OCI-M2 (cell line): ENCODE results near the gene LRRC25.

Experiments used
- DNase-seq: peaks from one replicate; lab custom pipeline; 2025; ENCODE audit not compliant: unreplicated experiment; lab: John Stamatoyannopoulos, UW

LRRC25 gene

DNA sequence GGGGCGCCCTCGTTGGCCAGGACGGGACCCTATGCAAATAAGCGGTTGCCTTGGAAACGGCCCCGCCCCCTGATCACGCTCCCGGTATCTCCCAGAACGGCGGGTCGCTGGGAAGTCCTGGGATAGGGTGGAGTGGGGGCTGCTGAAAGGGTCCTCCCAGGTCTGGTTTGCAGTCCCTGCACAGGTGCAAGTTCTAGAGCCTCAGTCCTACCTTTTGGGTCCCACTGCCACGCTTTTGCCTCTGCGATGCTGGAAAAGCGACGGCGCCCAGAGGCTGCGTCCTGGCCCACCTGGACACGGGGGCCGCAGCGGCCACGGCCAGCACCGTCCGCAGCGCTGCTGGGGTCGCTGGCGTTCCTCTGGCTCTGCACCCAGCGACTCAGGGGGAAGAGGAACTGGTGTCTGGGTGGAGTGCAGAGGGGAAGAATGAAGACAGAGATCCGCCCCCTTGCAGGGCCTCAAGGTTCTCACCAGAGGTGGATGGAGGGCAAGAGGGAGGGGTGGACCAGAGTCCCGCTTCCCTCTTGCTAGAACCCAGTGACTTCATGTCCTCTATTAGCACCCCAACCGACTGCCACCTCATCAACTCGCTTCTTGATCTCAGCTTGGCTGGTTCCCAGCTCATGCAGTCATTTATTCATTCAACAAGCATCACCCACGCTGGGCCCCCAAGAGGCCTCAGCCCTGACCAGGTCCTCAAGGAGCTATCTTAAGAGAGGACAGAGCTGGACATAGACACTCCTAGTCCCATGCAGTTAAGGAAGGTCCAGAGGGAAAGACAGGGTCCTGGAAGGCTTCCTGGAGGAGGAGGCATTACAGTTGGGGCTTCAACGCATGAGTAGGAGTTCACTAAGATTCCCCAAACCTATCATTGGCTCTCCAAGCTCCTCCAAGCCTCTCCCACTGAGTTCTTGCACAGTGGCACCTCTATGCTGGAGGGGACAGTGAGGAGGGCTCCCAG, at the start of gene LRRC25:
Gene LRRC25, minus strand, starts transcription at position 381 of the 961 bp plus-strand sequence. CDS start 659 bp downstream, outside the sequence.
- no peak for DNase-seq

DNA sequence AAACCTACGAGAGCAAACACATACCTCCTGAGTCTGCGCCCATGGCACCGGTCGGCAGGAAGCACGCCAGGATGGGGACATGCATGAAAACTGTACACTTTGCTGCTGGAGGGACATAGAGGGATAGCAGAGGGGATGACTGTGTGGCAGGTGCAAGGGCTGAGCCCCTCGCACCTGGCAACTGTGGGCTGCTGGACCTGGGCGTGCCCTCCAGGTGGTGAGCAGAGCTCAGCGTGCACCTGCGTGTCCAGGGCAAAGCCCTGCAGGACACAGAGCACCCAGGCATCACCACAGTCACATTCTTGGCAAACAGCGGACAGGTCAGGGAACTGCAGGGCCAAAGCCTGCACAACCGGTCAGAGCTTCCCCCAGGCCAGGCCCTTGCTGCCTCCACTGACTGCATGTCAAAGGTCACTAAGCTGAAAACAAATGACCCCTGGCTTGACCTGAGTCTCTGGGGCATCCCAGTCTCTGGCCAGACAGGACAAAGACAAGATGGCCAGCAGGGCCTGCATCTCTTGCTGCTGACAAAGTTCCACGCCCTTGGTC, 49.5 kb upstream of the LRRC25 start:
- no peak for DNase-seq

DNA sequence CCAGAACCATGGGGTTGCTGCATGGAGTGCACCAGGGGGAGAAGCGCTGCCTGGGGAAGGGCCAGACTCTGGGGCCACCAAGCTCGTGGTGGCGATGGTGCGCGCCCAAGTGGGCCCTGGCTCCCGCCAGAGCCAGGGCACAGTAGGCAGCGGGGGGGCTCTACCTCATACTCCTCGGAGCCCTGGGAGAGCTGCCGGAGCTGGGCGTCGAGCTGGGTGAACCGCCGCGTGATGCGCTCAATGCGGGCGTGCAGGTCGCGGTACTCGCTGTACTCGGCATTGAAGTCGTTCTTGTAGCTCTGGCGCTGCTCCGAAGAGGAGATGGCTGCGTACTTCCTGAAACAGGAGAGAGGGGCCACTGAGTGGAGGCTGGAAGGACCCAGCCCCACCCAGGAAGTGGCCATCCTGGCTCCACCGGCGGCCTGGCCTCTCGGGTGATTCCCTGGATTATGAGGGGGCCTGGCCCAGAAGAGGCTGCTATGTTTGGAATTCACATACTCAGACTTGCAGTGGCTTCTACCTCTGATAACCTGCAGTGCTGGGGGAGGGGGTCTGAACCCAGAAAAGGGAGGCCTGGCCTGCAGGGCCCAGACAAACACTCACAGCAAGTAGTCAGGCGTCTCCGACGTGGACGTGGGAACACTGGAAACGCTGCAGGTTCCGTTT, 48.9 kb upstream of the LRRC25 start:
- DNase-seq, result no peak

DNA sequence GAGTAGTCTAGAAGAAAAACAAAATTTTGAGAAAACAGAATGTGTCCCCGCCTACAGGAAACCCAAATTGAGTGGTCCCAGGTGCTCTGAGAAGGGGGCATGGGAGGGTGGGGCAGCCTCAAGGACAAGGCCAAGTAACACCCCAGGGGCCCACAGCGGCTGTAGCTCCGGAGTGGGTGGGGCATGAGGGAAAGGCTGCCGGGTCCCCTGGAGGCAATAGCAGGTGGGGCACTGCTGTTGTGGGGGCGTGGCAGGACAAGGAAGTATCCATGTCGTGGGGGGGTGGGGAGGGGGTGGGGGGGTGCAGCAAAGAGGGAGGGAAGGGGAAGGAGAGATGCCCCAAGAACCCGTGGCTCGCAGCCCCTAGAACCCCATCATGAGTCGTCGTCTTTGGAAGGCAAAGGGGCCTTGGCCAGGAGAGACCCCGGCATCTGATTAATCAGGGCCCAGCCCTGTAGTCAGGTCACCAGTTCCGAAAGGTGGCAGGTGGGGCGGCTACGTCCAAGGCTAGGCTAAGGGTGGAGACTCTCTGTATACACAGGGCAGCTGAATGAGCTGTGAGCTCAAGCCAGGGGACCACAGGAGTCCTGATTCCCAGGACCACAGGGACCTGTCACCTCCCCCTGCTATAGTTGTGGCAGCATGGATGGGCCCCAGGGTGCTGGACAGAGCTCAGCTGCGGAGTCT, 48.0 kb upstream of the LRRC25 start:
- DNase-seq, result no peak

DNA sequence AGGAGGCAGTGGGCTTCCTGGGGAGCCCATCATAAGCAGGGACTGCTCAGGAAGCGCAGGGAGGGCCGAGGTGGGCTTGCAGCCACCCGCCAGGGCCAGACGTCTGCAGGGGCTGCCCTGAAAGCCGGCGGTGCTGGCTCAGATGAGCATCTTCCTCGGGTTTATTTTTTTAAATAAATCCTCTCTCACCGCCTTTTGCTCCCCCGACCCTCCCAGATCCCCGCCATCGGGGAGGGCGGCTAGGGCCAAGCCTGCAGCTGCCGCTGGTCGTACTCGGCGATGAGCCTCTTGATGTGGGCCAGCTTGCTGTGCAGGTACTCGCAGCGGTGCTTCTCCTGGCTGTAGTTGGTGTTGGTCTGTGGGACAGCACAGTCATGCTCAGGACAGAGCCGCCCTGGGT, 47.1 kb upstream of the LRRC25 start:
- DNase-seq, result no peak

DNA sequence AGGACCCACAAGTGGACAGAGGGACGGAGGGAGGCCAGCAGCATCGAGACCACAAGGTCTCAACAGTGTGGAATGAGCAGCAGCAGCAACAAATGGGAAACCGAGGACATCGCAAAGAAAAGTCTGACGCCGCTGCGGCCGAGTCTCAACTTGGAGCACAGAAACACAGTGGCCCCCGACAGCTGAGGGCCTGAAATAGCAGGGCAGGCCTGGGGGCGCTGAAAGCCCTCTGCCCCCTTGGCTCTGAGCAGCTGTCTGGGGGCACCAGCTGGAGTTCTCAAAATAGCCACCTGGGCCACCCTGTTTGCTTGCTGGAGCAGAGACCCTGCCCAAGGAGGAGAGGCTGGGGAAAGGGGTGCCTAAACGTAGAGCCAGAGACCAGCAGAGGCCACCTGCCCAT, 46.4 kb upstream of the LRRC25 start:
- no peak for DNase-seq

DNA sequence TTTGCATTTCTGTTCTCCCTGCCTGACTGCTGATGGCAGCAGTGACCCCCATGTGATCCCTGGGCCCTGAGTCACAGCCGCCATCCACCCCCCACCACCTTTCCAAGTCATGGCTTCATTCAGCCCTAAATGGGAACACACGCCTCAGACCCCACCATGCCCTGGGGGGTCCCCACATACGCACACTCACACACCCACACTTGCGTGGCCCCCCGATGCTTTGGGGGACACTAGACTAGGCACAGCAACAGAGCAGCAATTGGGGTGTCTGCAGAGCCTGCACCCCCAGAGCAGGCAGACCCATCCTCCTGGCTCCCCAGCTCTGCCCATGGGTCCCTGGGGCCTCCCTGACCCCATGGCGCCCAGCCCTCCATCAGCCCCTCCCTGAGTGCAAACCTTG, 46.0 kb upstream of the LRRC25 start:
- DNase-seq, result no peak

DNA sequence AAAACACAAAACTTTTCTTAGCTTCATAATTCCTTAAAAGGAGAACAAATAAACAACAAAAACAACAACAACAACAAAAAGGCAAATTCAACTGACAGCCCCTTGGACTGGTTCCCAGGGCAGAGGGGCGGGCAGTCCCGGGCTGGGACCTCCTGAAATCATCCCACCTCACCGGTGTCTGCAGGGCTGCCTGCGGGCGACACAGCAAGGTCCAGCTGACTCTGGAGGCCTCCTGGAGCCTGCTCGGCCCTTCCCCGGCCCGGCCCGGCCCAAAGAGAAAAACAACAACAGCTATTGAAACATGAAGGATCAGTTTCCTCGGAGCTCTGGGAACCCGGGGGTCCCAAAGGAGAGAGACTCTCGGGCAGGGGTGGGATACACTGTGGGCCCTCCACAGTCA, 45.5 kb upstream of the LRRC25 start:
- no peak for DNase-seq

DNA sequence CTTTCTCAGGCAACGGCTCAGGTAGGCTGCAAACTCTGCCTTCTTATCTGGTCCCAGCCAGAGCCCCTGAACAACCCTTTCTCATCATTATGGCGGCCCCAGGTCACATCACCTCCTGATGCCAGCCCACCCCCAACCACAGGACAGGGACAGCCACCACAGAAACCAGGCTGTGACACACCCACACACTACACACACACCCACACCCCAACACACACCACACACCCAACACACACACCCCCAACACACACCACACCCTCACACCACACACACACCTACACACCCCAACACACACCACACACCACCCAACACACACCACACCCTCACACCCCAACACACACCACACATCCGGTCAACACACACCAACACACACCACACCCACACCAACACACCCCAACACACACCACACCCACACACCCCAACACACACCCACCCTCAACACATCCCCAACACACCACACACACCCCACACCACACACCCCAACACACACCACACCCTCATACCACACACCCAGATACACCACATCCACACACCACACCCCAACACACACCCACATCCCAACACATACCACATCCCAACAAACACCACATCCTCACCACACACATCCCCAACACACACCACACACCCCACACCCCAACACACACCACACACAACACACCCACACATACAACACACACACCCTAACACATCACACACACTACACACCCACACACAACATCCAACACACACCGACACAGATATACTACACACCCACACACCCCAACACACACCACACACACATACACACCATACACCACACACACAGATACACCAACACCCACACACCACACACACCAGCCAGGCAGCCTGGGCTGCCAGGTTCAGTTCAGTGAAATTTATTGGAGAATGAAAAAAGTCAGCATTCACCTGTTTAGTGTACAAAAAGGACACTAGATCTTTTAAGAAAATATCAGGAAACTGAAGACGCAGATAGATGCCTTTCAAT, 44.7 kb upstream of the LRRC25 start:
- DNase-seq, result no peak

DNA sequence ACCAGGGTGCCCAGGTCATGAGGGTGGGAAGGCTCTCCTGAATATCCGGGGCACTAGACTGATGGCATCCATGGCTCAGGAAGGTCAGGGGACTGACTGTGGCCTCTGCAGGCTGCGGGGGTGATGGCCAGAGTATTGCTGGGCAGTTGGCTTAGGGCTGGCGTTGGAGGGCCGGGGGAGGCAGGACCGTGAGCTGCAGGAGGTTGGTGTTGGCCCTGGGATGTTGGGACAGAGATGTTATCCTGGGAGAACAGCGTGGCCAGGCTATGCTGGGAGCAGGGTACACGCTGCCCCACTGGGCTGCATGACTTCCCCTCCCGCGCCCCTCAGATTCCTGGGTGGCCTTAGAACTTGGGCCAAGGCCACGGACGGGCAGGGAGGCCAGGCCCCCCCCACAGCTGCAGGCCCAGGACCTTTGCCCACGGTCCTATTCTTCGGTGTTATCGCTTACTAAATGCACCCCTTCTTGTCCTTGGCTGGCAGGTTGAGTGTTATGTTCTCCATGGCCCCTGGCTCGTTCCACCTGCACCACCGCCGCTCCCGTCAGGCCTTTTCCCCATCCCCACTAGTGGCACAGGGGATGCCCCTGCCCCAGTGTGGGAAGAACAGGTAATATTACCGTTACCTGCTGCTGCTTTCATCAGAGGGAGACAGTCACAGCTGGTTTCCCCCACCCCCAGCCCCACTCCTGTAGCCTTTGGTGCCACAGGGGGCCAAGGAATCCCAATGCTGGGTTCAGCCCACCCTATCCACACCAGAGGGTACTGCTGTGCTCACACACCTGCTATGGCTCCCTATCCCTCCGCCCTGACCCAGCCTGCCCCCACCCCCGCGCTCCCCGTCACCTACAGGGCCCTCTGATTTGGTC, 43.7 kb upstream of the LRRC25 start:
- DNase-seq, result no peak

DNA sequence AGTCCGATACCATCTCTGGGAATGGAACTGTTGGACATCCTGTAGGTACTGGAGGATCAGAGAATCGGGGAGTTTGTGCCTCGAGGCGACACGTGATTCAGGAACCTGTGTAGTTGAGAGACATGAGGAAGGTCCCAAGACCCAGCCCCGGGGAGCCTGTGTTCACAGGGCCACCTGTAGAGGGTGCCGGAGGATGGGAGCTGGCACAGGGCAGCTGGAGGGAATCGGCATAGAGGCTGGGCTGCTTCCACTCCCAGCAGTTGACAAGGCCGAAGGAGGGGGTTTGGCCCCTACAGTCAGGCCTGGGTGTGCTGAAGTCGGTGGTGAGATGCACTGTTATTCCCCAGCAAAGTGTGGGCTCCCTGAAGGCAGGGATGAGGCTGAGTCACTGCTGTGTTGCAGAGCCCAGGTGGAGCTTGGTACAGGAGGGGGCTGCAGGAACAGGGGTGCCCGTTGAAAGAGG, 43.0 kb upstream of the LRRC25 start:
- DNase-seq, result no peak

DNA sequence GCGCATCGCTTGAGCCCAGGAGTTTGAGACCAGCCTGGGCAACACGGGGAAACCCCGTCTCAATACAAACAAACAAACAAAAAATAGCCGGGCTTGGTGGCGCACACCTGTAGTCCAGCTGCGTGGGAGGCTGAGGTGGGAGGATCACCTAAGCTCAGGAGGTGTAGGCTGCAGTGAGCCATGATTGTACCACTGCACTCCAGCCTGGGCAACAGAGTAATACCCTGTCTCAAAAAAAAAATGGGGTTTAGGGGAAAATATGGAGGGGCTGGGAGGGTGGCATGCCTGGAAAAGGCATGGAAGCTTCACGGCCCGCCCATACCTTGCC, 42.5 kb upstream of the LRRC25 start:
- DNase-seq, result no peak

DNA sequence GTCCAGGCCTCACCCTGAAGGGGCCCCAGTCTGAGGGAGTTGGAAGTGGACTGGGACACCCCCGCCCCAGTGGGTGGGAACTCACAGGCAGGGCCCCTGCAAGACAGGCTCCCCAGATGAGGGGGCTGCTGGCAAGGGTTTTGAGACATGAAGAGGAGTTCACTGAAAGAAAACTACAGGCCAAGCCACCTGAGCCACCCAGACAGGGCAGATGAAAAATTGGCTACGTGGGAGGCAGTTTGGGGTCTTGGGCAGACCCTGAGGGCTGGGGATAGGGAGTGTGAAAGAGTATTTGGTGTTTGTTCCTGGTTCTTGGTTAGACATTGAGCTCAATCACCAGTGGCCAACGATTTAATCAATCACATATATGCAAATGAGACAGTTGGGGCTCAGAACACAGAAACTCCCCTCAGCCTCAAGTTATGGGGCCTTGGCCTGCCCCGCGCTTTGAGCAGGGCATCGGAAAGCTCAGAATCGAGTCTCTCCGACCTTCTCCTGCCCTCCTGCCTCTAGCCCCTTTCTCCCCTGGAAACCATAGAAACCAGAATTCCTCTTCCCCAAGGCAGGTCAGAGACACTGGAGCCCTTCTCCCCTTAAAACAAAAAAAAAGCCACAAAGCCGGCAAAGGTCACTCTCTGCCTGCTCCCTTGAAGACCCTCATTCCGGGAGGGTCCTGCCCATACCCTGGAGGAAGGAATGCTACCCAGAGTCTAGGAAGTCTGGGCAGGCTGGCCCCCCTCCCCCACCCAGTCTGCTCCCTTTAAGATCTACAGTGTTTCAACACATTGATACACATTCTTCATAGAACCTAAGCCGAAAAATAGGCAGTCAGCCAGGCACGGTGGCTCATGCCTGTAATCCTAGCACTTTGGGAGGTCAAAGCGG, 41.8 kb upstream of the LRRC25 start:
- no peak for DNase-seq

DNA sequence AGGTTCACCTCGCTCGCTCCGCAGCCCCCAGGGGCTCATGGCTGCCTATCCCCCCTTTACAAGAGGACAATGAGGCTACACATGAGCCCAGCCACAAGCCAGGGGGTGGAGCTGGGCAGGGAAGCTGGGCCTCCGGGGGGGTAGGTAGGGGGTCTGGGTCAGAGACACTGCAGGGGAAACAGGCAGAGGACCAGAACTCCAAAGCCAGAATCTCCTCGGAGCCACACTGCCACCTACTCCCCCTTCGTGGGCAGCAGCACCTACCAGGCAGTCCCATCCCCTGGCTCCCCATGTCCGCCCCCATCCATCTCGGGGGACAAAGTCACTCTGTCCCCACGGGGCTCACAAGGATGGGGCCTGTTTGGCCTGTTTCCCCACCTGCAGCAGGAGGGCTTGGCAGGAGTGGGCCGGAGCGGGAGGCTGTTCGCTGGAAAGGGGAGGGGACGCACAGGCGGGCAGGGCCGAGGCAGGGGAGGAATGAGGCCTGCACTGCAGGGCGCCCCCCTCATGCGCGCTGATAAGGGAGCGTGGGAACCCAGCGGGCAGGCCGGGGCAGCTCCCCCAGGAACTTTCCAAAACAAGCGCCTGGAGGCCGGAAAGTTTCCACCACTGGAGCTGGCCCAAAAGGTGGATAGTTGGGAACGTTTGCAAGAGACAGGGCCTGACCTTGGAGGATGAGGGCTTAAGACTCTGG, 41.1 kb upstream of the LRRC25 start:
- DNase-seq, result peak; percentile 52

DNA sequence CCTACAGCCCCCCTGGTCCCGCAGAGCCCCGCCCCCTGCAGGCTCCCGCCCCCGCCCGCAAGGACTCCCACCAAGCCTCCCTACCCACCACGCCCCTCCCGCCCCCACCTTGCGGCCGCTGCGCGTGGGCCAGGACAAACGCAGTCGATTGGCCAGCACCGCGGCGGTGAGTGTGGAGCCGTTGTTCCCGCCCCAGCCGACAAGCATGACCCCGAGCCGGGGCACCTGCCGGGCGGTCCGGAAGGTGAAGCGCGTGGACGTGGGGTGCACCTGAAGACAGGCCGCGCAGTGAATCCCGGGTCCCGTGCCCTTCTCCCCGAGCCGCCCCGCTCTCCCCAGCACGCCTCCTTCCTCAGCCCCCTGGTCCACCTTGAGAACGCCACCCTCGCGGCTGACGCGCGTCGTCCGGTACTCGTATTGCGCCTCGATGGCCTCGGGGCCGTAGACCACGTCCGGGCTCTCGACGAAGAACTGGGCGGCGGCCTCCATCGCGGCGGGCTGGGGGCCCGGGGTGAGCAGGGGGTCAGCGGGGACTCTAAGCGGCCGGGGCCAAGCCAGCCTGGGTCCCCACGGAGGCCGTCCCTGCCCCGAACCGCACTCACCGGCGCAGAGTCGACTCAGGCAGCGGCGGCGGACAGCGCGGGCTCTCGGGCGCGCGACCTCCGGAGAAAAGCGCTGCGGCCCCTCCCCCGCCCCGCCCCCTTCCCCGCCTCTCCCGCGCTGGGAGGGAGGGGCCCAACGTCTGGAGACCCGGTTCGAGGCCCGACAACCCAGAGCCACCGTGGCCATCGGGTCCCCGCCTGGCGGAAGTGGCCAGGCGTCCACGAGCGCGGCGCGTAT, 40.3 kb upstream of the LRRC25 start, which contains the start of gene ISYNA1:
Gene ISYNA1, minus strand, starts transcription at position 643 of the 840 bp plus-strand sequence. Its CDS starts 154 bp downstream, at position 489.
- DNase-seq, result peak; percentile 40

DNA sequence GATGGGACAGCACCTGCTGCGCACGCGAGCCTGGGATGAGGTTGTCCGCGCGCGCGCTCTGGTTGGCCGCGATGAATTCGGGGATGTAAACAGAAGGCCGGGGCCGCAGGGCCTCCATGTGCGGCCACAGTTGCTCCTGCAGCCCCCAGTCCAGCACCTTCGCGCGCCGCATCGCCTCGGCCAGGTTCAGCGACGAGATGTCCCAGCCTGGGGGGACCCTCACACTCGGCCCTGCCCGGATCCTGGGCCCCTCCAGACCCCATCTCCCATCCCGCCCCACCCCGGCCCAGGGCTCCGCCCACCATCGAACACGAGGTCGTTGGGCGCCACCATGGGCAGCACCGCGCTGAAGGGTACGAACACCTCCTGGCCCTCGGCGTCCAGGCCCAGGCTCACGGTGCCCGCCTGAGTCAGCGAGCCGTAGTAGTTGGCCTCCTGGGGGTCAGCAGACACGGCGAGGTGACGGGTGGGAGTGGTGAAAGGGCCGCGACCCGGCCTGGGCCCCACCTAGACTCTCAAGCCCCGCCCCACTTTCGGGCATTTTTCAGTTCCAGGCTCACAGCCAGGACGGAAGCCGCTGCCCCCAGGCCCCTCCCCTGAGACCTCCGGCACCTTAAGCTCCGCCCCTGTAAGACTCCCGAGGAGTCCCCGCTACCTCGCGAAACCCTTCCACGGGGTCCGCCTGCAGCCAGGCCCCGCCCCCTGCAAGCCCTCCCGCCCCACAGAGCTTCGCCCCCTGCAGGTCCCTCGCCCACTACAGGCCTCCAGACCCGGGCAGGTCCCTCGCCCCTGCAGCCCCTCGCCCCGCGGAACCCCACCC, 39.5 kb upstream of the LRRC25 start:
- DNase-seq, result peak; percentile 41
